Loucy (cell line): ENCODE measurements around the gene TMC3.

Source experiments
- H2AFZ ChIP-seq: fragments of 200-600 bp; sonication (generic); 2 replicates; pipeline ENCODE4 v1.6.0; 2016; ENCODE audit warnings: antibody characterized with exemption, mild to moderate bottlenecking, low read length, moderate library complexity
- H3F3A ChIP-seq: fragments of 200-600 bp; 2 replicates; pipeline ENCODE4 v1.6.0; 2016; ENCODE audit warnings: antibody characterized with exemption, low read depth, mild to moderate bottlenecking
- H3K27me3 ChIP-seq: fragments of 200-600 bp; sonication (generic); 2 replicates; pipeline ENCODE4 v1.6.1; 2014; ENCODE audit warnings: low read length, mild to moderate bottlenecking; ENCODE audit not compliant: insufficient read depth, poor library complexity, severe bottlenecking
- H3K36me3 ChIP-seq: fragments of 200-600 bp; sonication (generic); 2 replicates; pipeline ENCODE4 v1.6.1; 2016; ENCODE audit warnings: low read length; ENCODE audit not compliant: insufficient read depth
- H3K4me1 ChIP-seq: fragments of 200-600 bp; sonication (generic); 2 replicates; pipeline ENCODE4 v1.5.1; 2014; ENCODE audit warnings: low read length, mild to moderate bottlenecking; ENCODE audit not compliant: insufficient read depth, poor library complexity, severe bottlenecking
- H3K4me2 ChIP-seq: fragments of 200-600 bp; sonication (generic); 2 replicates; pipeline ENCODE4 v1.6.0; 2014; ENCODE audit warnings: antibody characterized with exemption, low read length, low read depth, mild to moderate bottlenecking; ENCODE audit not compliant: poor library complexity, severe bottlenecking
- H3K4me3 ChIP-seq: fragments of 200-600 bp; sonication (generic); 2 replicates; pipeline ENCODE4 v1.5.1; 2014; ENCODE audit warnings: low read length, mild to moderate bottlenecking, mixed read lengths; ENCODE audit not compliant: poor library complexity, severe bottlenecking
- H3K79me2 ChIP-seq: fragments of 200-600 bp; sonication (generic); 2 replicates; pipeline ENCODE4 v1.6.1; 2014; ENCODE audit warnings: low read length; ENCODE audit not compliant: insufficient read depth
- H3K9ac ChIP-seq: fragments of 200-600 bp; sonication (generic); 2 replicates; pipeline ENCODE4 v1.6.0; 2014; ENCODE audit warnings: mild to moderate bottlenecking, low read depth, low read length, moderate library complexity; ENCODE audit not compliant: poor library complexity, severe bottlenecking
- H3K9me2 ChIP-seq: fragments of 200-600 bp; sonication (generic); replicated peaks from 2 replicates; pipeline ENCODE4 v1.6.1; 2016; ENCODE audit warnings: low read depth, low read length, mixed read lengths
- H3K9me3 ChIP-seq: fragments of 200-600 bp; sonication (generic); 2 replicates; pipeline ENCODE4 v1.6.1; 2014; ENCODE audit warnings: mild to moderate bottlenecking, antibody characterized with exemption, low read length, low read depth; ENCODE audit not compliant: insufficient read depth
- H4K20me1 ChIP-seq: fragments of 200-600 bp; sonication (generic); 2 replicates; pipeline ENCODE4 v1.6.0; 2014; ENCODE audit warnings: antibody characterized with exemption, low read length, mild to moderate bottlenecking; ENCODE audit not compliant: insufficient read depth, poor library complexity, severe bottlenecking
- EZH2phosphoT487 ChIP-seq: fragments of 200-600 bp; IDR thresholded peaks from 2 replicates; pipeline ENCODE4 v1.6.1; 2018; ENCODE audit warnings: antibody characterized with exemption, mild to moderate bottlenecking, moderate library complexity, borderline replicate concordance
- TF ChIP-seq, protein P1 (sequence below): fragments of 200-600 bp; sonication (generic); conservative IDR thresholded peaks from 2 replicates; pipeline ENCODE4 v1.5.1; 2014; ENCODE audit warnings: mild to moderate bottlenecking, antibody characterized with exemption, low read length

TMC3 gene

GRCh38 chr15:81308260-81308659 lies 65.8 kb downstream of the TMC3 start:
- H3K79me2 ChIP-seq: peaks cover 30% of the 10 kb centered on the region
- peaks cover 79% of the 10 kb centered on the region; the same call in 1 of the 2 replicates for H3K36me3 ChIP-seq
- H3K9me3 ChIP-seq: no peaks in the 10 kb centered on the region
- peaks cover 4% of the 10 kb centered on the region for H4K20me1 ChIP-seq
- H3K9ac ChIP-seq: no peak overlapping the region
- H3K27me3 ChIP-seq: no peaks in the 10 kb centered on the region
- H3F3A ChIP-seq: no peaks in the 10 kb centered on the region
- peaks cover 18% of the 10 kb centered on the region for H3K4me1 ChIP-seq
- no peak overlapping the region for H2AFZ ChIP-seq
- H3K9me2 ChIP-seq: no peaks in the 10 kb centered on the region
- no peak overlapping the region for H3K4me3 ChIP-seq
- TF ChIP-seq, protein P1, sequence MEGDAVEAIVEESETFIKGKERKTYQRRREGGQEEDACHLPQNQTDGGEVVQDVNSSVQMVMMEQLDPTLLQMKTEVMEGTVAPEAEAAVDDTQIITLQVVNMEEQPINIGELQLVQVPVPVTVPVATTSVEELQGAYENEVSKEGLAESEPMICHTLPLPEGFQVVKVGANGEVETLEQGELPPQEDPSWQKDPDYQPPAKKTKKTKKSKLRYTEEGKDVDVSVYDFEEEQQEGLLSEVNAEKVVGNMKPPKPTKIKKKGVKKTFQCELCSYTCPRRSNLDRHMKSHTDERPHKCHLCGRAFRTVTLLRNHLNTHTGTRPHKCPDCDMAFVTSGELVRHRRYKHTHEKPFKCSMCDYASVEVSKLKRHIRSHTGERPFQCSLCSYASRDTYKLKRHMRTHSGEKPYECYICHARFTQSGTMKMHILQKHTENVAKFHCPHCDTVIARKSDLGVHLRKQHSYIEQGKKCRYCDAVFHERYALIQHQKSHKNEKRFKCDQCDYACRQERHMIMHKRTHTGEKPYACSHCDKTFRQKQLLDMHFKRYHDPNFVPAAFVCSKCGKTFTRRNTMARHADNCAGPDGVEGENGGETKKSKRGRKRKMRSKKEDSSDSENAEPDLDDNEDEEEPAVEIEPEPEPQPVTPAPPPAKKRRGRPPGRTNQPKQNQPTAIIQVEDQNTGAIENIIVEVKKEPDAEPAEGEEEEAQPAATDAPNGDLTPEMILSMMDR: no peak
- no peak for TF ChIP-seq EZH2phosphoT487
- H3K4me2 ChIP-seq: no peak overlapping the region

DNA sequence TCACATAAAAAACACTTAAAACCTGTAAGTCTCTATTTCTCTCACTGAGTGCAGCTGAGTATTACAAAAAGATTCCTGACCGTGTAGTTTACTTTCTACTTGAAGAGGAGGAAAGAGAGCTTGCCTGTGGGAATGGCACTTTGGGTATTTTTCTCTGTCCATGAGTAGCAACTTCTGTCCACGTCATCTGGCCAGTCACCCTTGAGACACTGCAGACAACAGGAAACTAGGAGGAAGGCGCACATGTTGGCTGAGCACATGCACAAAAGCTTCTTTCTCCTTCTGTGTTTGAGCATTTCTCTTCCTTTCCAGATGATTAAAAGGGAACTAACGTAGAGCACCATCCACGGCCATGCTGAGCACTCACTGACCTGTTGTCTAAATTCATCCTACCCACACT lies 69.8 kb downstream of the TMC3 start:
- Histone ChIP-seq H3K9me3 (no peaks in the 10 kb centered on the region), H3K36me3 (peaks cover 81% of the 10 kb centered on the region; the same call in 1 of the 2 replicates), H3K4me1 (peaks cover 54% of the 10 kb centered on the region), H3K9me2 (no peaks in the 10 kb centered on the region), H3K4me2 (peak overlapping the region; percentile 92), H3F3A (no peaks in the 10 kb centered on the region), H2AFZ (no peak overlapping the region), H3K27me3 (no peaks in the 10 kb centered on the region), H3K79me2 (peaks cover 71% of the 10 kb centered on the region), H3K9ac (peak overlapping the region; percentile 47), H3K4me3 (no peak overlapping the region), H4K20me1 (peaks cover 38% of the 10 kb centered on the region)
- TF ChIP-seq, protein P1: no peak
- TF ChIP-seq EZH2phosphoT487: no peak

- Histone ChIP-seq H3K79me2 (peaks cover 77% of the 10 kb centered on the region), H4K20me1 (peaks cover 42% of the 10 kb centered on the region), H3F3A (no peaks in the 10 kb centered on the region), H3K4me1 (peaks cover 61% of the 10 kb centered on the region), H3K9ac (peak overlapping the region; percentile 84), H2AFZ (no peak overlapping the region), H3K4me3 (peak overlapping the region; percentile 80), H3K36me3 (peaks cover 74% of the 10 kb centered on the region; the same call in 1 of the 2 replicates), H3K4me2 (peak overlapping the region; percentile 92), H3K27me3 (no peaks in the 10 kb centered on the region), H3K9me2 (no peaks in the 10 kb centered on the region), H3K9me3 (no peaks in the 10 kb centered on the region)
- TF ChIP-seq, protein P1: no peak
- TF ChIP-seq EZH2phosphoT487: no peak
These were observed 70.5 kb downstream of the TMC3 start for GRCh38 chr15:81303244-81304225.
